NCI-H524 treated with DMSO at 0.1 percent for 48 hours (cell line): ENCODE measurements around the gene POU2F3.

Experiments used
- DNase-seq: peaks from one replicate; lab custom pipeline; 2025; lab: John Stamatoyannopoulos, UW

The POU2F3 gene

GRCh38 chr11:120239713-120240640 is at the start of gene POU2F3:
Gene POU2F3, plus strand, starts transcription at chr11:120240140. Its CDS starts 204 bp downstream, at chr11:120240344.
- DNase-seq = no peak

DNA sequence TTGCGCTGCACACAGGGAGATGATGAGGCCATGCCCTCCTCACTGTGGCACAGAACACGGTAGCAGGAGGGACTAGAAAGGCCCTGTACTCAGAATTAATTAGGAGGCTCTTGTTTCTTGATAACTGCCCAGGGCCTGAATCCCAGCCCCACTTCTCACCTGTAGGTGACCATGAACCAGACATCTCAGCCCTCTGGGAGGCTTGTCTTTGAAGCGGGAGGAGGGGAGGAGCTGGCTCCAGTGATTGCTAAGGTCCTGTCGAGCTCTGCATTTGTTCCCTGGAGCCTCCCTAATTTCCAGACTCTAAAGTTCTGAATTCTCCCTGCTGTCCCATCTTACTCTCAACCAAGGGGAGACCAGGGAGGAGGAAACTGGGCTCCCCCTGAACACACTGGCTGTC is 48.9 kb upstream of the POU2F3 start:
- no peak for DNase-seq

DNA sequence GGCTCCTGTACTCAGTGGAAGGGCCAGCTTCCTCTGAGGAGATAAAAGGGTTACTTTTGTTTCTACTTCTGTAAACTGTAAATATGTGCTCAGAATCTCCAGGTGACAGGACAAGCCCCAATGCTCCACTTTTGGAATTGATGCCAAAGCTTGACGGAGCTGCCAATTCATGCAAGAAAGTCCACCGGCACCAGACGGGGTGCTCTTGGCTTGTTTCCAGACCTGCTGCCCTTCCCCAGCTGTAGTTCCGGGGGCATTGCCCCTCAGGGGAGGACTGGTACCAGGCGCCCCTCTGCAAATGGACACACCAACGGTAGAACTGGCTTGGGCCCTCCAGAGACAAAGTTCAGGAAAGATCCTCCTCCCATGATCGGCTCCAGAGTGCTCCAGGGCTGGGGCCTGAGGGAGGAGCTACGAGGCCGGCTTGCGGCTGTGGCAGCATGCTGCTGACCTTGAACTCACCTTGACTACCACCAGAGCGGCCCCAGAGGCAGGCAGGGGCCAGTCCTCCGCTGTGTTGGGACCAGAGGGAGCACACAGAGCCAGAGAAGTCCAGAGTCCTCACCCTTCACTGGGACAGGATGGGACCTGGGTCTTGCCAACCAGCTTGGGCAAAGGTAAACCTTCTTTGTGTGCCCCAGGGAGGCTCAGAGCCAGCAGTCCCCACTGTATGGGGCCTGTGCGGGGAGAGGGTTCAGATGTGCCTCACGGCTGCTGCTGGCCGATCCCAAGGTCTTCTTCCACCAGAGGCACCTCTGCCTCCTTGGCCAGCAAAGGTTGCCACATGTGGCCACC is 46.9 kb upstream of the POU2F3 start:
- DNase-seq = no peak

GRCh38 chr11:120194166-120194565 is 45.8 kb upstream of the POU2F3 start:
- no peak for DNase-seq

- no peak for DNase-seq
Measured at GRCh38 chr11:120195601-120196320, 44.2 kb upstream of the POU2F3 start.

GRCh38 chr11:120196826-120197225 is 43.1 kb upstream of the POU2F3 start:
- no peak for DNase-seq

- no peak for DNase-seq
Measured at GRCh38 chr11:120197251-120197891, 42.6 kb upstream of the POU2F3 start.

GRCh38 chr11:120197977-120198376 is 42.0 kb upstream of the POU2F3 start:
- no peak for DNase-seq

DNA sequence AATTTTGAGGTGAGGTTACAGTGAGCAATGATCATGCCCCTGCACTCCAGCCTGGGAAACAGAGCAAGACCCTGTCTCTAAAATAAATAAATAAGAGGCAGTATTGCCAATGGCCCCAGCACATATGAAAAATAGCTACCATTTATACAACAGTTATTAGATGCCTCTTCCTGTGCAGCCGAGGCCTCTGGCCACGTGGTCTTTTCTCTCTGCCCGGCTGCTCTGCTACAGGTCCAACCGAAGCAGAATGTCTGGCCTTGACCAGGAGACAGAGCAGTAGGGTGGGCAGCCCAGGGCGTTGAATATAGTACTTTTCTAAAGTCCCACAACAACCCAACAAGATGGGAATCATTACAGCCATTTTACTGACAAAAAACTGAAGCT is 41.5 kb upstream of the POU2F3 start:
- no peak for DNase-seq

DNA sequence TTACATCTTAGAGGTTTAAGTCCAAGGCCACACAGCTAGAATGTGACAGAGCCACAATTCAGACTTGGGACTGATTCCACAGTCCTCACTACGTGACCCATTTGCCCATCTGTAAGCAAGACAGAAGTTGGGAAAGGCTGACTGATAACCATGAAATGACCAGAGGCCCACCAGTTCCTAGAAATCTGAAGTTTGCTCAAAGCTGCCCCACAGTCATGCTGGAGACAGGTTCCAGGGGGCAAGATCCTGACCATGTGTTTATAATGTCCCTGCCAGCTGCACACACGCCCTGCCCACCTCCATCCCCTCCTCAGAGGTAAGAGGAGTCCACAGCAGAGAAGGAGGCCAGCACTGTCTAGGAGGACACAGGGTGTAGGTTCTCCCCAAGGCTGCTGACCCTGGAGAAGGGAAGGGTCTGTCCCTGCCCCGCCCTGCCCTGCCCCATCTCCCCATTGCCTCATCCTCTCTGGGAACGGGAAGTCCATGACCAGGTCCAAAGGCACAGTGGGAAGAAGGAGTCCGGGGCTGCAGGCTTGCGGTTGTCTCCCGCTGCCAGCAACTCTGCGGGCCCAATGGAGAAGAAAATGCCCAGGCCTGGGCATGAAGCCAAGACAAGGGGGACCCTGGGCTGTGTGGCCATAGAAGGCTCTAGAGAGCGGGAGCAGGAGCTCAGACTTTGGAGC is 41.0 kb upstream of the POU2F3 start:
- no peak for DNase-seq

GRCh38 chr11:120199613-120200012 is 40.3 kb upstream of the POU2F3 start:
- DNase-seq = no peak

DNA sequence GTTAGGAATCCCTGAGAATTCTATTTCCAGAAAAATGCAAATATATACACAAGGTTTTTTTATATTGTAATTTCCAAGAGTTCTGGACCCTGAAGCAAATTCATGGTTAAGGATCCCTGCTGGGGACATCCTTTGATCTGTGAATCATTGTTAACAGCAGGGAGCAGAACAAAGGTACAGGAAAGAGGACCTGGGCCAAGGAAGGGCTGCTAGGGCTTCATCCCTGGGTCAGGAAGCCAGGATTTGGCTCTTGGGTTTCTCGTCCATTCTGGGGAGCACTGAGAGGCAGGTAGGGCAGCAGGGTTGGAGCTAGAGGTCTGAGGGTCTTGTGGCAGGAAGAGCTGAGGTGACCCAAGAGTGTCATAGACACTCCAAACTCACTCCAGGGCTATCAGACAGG is 39.3 kb upstream of the POU2F3 start:
- DNase-seq = no peak

GRCh38 chr11:120201653-120202052 is 38.3 kb upstream of the POU2F3 start:
- no peak for DNase-seq

- DNase-seq = no peak
Measured at GRCh38 chr11:120203626-120204025, 36.3 kb upstream of the POU2F3 start.

- no peak for DNase-seq
Measured at GRCh38 chr11:120205596-120206161, 34.3 kb upstream of the POU2F3 start.

DNA sequence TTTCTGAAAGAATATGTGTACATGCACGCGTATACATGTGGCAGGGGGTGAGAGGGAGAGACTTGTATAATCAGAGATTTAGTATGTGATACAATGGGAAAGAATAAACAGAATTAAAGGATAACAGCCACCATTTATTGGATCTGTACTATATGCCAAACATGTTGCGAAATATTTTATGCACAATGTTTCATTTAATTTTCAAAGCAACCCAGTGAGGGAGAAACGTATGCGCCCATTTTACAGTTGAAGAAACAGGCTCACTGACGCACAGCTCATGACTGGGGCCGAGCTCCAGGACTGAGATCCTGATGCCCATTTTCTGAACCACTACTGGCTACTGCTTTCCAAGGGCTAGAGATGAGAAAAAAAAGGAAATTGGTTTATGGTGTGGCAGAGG is 32.4 kb upstream of the POU2F3 start:
- DNase-seq = no peak

DNA sequence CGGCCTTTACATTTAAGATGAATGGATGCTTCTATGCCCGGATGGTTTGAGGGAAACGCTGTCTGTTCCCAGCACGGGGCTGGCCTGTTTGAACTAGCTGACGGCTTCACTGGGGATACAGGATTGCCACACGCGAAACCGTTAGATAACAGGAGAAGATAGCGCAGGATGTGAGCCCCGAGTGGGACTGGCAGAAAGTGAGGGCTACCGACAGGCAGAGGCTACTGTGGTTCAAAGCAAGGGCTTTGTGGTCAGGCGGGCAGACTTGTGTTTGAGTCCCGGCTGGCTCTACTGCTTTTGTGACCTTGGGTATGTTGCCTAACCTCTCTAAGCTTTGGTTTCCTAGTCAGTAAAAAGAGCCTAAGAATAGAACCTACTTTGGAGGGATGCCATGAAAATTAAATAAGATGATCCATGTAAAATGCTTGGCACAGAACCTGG is 31.9 kb upstream of the POU2F3 start:
- no peak for DNase-seq

DNA sequence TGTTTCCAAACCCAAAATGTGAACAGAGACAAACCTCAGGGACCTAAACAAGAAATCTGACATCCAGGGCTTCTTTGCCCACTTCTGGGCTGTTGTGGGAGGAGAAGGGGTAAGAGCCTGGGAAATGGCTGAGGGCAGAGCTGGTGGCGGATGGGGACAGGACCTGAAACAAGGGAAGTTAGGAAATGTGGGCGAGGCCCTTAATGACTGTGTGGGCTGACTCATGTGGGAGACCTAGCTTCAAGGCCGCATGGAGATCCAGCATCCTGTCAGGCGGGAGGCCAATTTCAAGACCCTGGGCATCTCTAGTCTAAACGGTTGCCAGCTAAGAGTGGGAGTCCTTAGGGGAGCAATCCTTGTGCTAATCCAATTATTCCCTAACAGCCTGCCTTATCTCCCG is 31.2 kb upstream of the POU2F3 start:
- DNase-seq = no peak

GRCh38 chr11:120209746-120210625 is 30.0 kb upstream of the POU2F3 start:
- no peak for DNase-seq
